ENCODE measurements around the gene TMEM254.

The TMEM254 gene

DNA sequence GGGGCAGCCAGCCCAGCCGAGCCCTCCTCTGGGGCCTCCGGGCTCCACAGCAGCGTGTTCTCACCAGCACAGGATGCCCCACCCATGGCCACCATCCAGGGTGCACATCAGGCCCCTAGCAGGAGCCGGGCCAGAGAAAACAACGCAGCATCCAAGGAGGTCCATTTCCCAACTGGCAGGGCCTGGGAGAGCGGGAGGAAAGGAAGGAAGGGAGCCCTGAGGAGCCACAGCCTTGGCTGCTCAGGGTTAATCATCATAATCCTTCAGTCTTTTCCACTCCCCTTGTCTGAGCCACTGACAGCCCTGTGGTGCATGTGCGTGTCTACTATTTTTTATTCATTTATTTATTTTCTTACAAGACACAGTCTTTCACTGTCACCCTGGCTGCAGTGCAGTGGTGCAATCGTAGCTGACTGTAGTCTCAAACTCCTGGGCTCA, 57.7 kb downstream of the TMEM254 start:
- 0 out of 2 replicates have a peak, but pooled peaks cover 6% of the 10 kb centered on the region for H3K27me3 ChIP-seq (ENCODE audit: control insufficient read depth, low read length)
- no peaks in the 10 kb centered on the region for H3K4me1 ChIP-seq (ENCODE audit: control insufficient read depth, low read length)
- no peaks in the 10 kb centered on the region for H3K36me3 ChIP-seq (ENCODE audit: control insufficient read depth, low read length)
- H3K4me3 ChIP-seq (ENCODE audit: low read length): no peak overlapping the region
- TF ChIP-seq, protein P1, sequence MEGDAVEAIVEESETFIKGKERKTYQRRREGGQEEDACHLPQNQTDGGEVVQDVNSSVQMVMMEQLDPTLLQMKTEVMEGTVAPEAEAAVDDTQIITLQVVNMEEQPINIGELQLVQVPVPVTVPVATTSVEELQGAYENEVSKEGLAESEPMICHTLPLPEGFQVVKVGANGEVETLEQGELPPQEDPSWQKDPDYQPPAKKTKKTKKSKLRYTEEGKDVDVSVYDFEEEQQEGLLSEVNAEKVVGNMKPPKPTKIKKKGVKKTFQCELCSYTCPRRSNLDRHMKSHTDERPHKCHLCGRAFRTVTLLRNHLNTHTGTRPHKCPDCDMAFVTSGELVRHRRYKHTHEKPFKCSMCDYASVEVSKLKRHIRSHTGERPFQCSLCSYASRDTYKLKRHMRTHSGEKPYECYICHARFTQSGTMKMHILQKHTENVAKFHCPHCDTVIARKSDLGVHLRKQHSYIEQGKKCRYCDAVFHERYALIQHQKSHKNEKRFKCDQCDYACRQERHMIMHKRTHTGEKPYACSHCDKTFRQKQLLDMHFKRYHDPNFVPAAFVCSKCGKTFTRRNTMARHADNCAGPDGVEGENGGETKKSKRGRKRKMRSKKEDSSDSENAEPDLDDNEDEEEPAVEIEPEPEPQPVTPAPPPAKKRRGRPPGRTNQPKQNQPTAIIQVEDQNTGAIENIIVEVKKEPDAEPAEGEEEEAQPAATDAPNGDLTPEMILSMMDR (IDR thresholded peaks at IDR 0.05; ENCODE audit: low read depth, low read length, poor library complexity, severe bottlenecking): no peak
- no peak for TF ChIP-seq EZH2phosphoT487 (IDR thresholded peaks at IDR 0.05; ENCODE audit: borderline replicate concordance, low read length)
- H3K27ac ChIP-seq (ENCODE audit: low read depth, low read length): no peak overlapping the region
- no peaks in the 10 kb centered on the region for H3K9me3 ChIP-seq (ENCODE audit: control insufficient read depth, insufficient read depth, low read length)
- H3K9me2 ChIP-seq (replicated peaks; ENCODE audit: control insufficient read depth, low read length): no peaks in the 10 kb centered on the region
- no peaks in the 10 kb centered on the region for H3K79me2 ChIP-seq (ENCODE audit: control insufficient read depth, low read length)
- no peaks in the 10 kb centered on the region for H4K20me1 ChIP-seq (ENCODE audit: control insufficient read depth, insufficient read depth, low read depth, low read length)
- no peak overlapping the region for H3K4me2 ChIP-seq (ENCODE audit: low read length)
- H3F3A ChIP-seq (ENCODE audit: control insufficient read depth, insufficient read depth): no peaks in the 10 kb centered on the region

DNA sequence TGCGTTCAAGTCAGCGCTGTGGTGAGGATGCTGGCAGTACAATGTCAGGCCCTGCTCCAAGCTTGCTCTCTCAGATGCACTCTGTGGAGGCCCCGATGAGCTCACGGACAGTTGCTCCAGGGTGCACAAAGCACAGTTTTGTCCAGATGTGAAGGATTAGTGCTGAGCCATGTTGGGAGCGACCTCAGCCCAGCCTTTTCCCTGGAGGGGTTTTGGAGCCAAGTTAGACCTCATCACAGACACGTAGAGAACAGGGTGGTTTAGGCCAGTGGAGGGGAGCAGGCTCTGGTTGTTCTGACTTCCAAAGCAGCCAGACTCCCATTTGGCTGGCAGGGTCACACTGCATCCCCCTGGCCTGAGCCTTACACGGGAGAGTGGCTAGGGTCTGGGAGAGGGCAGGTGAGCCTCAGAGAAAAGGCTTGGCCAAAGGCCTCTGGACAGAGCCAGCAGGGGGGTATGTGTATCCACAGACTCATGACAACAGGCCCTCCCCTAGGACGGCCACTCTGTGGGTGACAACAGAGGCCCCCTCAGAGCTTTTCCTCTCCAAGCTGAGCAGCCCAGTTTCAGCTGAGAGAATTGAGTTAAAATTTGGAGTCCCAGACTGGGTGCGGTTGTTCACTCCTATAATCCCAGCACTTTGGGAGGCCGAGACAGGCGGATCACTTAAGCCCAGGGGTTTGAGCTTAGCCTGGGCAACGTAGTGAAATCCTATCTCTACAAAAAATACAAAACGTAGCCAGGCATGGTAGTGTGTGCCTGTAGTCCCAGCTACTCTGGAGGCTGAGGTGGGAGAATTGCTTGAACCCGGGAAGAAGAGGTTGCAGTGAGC, 58.8 kb downstream of the TMEM254 start:
- H3K27ac ChIP-seq (ENCODE audit: low read depth, low read length): no peak overlapping the region
- no peaks in the 10 kb centered on the region for H3F3A ChIP-seq (ENCODE audit: control insufficient read depth, insufficient read depth)
- no peaks in the 10 kb centered on the region for H3K9me3 ChIP-seq (ENCODE audit: control insufficient read depth, insufficient read depth, low read length)
- no peaks in the 10 kb centered on the region for H3K36me3 ChIP-seq (ENCODE audit: control insufficient read depth, low read length)
- H3K4me3 ChIP-seq (ENCODE audit: low read length): no peak overlapping the region
- no peak for TF ChIP-seq EZH2phosphoT487 (IDR thresholded peaks at IDR 0.05; ENCODE audit: borderline replicate concordance, low read length)
- TF ChIP-seq, protein P1 (IDR thresholded peaks at IDR 0.05; ENCODE audit: low read depth, low read length, poor library complexity, severe bottlenecking): no peak
- no peaks in the 10 kb centered on the region for H4K20me1 ChIP-seq (ENCODE audit: control insufficient read depth, insufficient read depth, low read depth, low read length)
- H3K4me1 ChIP-seq (ENCODE audit: control insufficient read depth, low read length): no peaks in the 10 kb centered on the region
- H3K27me3 ChIP-seq (ENCODE audit: control insufficient read depth, low read length): 0 out of 2 replicates have a peak, but pooled peaks cover 6% of the 10 kb centered on the region
- H3K9me2 ChIP-seq (replicated peaks; ENCODE audit: control insufficient read depth, low read length): no peaks in the 10 kb centered on the region
- H3K79me2 ChIP-seq (ENCODE audit: control insufficient read depth, low read length): no peaks in the 10 kb centered on the region
- no peak overlapping the region for H3K4me2 ChIP-seq (ENCODE audit: low read length)

DNA sequence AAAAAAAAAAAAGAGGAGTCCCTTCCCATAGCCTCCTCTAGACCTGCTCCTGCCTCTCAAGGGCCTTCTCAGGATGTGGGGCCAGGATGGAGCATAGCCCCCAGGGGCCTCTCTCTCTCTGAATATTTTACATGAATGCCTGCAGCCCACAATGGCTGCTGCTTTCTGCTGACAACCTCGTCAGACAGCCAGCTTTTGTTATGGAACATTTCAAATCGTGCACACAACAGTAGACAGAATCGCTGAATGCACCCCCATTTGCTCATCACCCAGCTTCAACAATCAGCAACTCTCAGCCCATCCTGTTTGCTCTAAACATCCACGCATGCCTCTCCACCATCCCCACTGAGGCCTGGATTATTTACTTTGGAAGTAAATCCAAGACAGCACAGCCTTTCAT, 59.5 kb downstream of the TMEM254 start:
- Histone ChIP-seq H3K36me3 (ENCODE audit: control insufficient read depth, low read length) (no peaks in the 10 kb centered on the region), H3K9me2 (replicated peaks; ENCODE audit: control insufficient read depth, low read length) (no peaks in the 10 kb centered on the region), H3K27me3 (ENCODE audit: control insufficient read depth, low read length) (0 out of 2 replicates have a peak, but pooled peaks cover 6% of the 10 kb centered on the region), H3K9me3 (ENCODE audit: control insufficient read depth, insufficient read depth, low read length) (no peaks in the 10 kb centered on the region), H3K27ac (ENCODE audit: low read depth, low read length) (no peak overlapping the region), H3K4me1 (ENCODE audit: control insufficient read depth, low read length) (no peaks in the 10 kb centered on the region), H3K79me2 (ENCODE audit: control insufficient read depth, low read length) (no peaks in the 10 kb centered on the region), H3K4me3 (ENCODE audit: low read length) (no peak overlapping the region), H3F3A (ENCODE audit: control insufficient read depth, insufficient read depth) (no peaks in the 10 kb centered on the region), H3K4me2 (ENCODE audit: low read length) (no peak overlapping the region), H4K20me1 (ENCODE audit: control insufficient read depth, insufficient read depth, low read depth, low read length) (no peaks in the 10 kb centered on the region)
- no peak for TF ChIP-seq EZH2phosphoT487 (IDR thresholded peaks at IDR 0.05; ENCODE audit: borderline replicate concordance, low read length)
- TF ChIP-seq, protein P1 (IDR thresholded peaks at IDR 0.05; ENCODE audit: low read depth, low read length, poor library complexity, severe bottlenecking): no peak
